Endothelial cell (in vitro differentiated cells): ENCODE measurements around the gene SPINDOC. TPM values are rescaled to one million over a fixed set of nuclear protein-coding genes. Genes with fewer than 3 reads are reported as not detected.
A peak's percentile ranks its signal among the peaks of the same experiment; 100 is the strongest.
"Not testable (repeated sequence)": the region's sequence is repeated elsewhere in the genome, so short reads cannot be mapped to it uniquely, and the experiment has no call there.

Experiments
- DNase-seq: peaks from one replicate; pipeline ENCODE4 v3.0.0; 2021; ENCODE audit warnings: low spot score
- H3K27ac Mint-ChIP-seq: one replicate; pipeline ENCODE4 v1.8.0; 2021; ENCODE audit warnings: mixed read lengths, inconsistent platforms; ENCODE audit not compliant: unreplicated experiment
- H3K27me3 Mint-ChIP-seq: one replicate; pipeline ENCODE4 v1.8.0; 2021; ENCODE audit warnings: mild to moderate bottlenecking, moderate library complexity, mixed read lengths, inconsistent platforms; ENCODE audit not compliant: unreplicated experiment
- H3K36me3 Mint-ChIP-seq: one replicate; pipeline ENCODE4 v1.8.0; 2021; ENCODE audit warnings: mild to moderate bottlenecking, low read depth, mixed read lengths, inconsistent platforms; ENCODE audit not compliant: unreplicated experiment
- H3K4me1 Mint-ChIP-seq: one replicate; pipeline ENCODE4 v1.8.0; 2021; ENCODE audit warnings: mild to moderate bottlenecking, mixed read lengths, inconsistent platforms; ENCODE audit not compliant: unreplicated experiment
- H3K4me3 Mint-ChIP-seq: one replicate; pipeline ENCODE4 v1.8.0; 2021; ENCODE audit warnings: mild to moderate bottlenecking, mixed read lengths, inconsistent platforms; ENCODE audit not compliant: unreplicated experiment
- H3K9me3 Mint-ChIP-seq: one replicate; pipeline ENCODE4 v1.8.0; 2021; ENCODE audit warnings: mixed read lengths, inconsistent platforms; ENCODE audit not compliant: unreplicated experiment
- total RNA-seq: library from RNA; stranded (reverse); fragmentation: NEBNext Ultra II Directional; extraction: Animal tissue kit (Norgen Biotek cat#: 25700); gene quantifications from one replicate; pipeline ENCODE4 v1.2.1, GENCODE V29; 2021; ENCODE audit not compliant: unreplicated experiment
- TF ChIP-seq, protein P1 (sequence below): fragments of 200-600 bp; sonication (generic); IDR thresholded peaks from one replicate; pipeline ENCODE4 v1.5.0; 2021; ENCODE audit warnings: antibody characterized with exemption; ENCODE audit not compliant: unreplicated experiment

The SPINDOC gene
- total RNA-seq, 1 donor from 2014 or later: 55.3 TPM

DNA sequence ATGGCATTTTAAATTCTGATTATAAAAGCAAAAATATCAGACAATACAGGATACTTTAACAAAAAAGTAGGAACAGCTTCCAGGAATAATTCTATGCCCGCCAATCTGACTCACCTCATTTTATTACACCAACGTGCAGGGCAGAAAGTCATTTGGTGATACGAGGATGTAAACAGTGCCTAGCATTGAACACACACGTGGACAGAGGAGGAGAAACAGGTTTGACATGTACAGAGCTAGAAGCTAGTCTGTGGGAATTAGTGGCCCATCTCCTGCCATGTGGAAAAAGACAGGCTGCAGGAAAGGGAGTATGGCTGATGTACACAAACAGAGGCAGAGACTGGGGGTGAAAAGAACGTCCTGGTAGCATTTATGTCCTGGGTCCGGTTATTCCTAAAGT lies 9.0 kb upstream of the SPINDOC start:
- Mint-ChIP-seq H3K4me3 (no peak overlapping the region), H3K4me1 (no peaks in the 10 kb centered on the region), H3K9me3 (no peaks in the 10 kb centered on the region), H3K36me3 (no peaks in the 10 kb centered on the region), H3K27me3 (no peaks in the 10 kb centered on the region), H3K27ac (no peak overlapping the region)
- no peak for DNase-seq
- TF ChIP-seq, protein P1, sequence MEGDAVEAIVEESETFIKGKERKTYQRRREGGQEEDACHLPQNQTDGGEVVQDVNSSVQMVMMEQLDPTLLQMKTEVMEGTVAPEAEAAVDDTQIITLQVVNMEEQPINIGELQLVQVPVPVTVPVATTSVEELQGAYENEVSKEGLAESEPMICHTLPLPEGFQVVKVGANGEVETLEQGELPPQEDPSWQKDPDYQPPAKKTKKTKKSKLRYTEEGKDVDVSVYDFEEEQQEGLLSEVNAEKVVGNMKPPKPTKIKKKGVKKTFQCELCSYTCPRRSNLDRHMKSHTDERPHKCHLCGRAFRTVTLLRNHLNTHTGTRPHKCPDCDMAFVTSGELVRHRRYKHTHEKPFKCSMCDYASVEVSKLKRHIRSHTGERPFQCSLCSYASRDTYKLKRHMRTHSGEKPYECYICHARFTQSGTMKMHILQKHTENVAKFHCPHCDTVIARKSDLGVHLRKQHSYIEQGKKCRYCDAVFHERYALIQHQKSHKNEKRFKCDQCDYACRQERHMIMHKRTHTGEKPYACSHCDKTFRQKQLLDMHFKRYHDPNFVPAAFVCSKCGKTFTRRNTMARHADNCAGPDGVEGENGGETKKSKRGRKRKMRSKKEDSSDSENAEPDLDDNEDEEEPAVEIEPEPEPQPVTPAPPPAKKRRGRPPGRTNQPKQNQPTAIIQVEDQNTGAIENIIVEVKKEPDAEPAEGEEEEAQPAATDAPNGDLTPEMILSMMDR: no peak

DNA sequence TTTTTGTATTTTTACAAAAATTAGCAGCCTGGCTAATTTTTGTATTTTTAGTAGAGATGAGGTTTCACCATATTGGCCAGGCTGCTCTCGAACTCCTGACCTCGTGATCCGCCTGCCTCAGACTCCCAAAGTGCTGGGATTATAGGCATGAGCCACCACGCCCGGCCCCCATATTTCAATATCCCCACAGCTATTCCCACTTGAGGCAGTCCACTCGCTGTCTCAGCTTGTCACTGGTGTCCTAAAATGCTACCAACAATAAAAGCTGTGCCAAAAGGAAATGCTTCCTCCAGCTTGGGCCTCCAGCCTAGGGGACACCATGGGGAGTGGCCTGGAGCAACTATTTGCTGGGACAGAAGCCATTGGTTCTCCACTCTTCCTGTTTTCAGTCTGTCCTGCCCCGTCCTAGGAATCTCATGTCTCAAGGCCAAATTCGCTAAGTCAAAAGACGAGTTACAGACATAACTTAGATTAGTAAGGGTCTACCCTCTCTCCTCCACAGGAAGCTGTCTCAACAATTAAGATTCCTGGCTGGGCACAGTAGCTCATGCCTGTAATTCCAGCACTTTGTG lies 7.3 kb upstream of the SPINDOC start:
- Mint-ChIP-seq H3K4me1 (no peaks in the 10 kb centered on the region), H3K9me3 (no peaks in the 10 kb centered on the region), H3K27me3 (no peaks in the 10 kb centered on the region), H3K4me3 (no peak overlapping the region), H3K36me3 (no peaks in the 10 kb centered on the region), H3K27ac (no peak overlapping the region)
- TF ChIP-seq, protein P1: no peak
- no peak for DNase-seq

DNA sequence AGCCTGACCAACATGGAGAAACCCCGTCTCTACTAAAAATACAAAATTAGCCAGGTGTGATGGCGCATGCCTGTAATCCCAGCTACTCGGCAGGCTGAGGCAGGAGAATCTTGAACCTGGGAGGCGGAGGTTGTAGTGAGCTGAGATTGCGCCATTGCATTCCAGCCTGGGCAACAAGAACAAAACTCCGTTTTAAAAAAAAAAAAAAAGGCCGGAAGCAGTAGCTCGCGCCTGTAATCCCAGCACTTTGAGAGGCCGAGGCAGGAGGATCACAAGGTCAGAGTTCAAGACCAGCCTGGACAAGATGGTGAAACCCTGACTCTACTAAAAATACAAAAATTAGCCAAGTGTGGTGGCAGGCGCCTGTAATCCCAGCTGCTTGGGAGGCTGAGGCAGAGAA lies 2.9 kb upstream of the SPINDOC start:
- not testable (repeated sequence) for H3K36me3 Mint-ChIP-seq, H3K27me3 Mint-ChIP-seq, DNase-seq, H3K9me3 Mint-ChIP-seq, H3K4me3 Mint-ChIP-seq, H3K27ac Mint-ChIP-seq
- peaks cover 12% of the 10 kb centered on the region for H3K4me1 Mint-ChIP-seq

DNA sequence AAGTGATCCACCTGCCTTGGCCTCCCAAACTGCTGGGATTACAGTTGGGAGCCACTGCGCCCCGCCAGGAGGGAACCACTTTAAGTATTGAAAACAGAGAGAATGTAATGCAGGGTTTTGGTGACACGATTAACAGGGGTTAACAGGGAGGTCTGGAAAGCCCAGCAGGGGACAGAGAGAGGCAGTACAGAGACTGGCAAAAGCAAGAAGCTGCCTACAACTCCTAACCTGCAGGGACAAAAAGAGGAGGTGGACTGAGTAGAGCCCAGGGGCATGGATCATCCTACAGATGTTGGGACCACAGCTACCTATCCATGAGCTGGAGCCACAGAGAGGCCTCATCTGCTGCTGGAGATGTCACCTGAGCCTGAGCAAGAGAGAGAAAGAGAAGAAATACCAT lies 1.7 kb upstream of the SPINDOC start:
- Mint-ChIP-seq H3K27ac (no peak overlapping the region), H3K9me3 (no peaks in the 10 kb centered on the region), H3K27me3 (peaks cover 3% of the 10 kb centered on the region), H3K36me3 (peaks cover 8% of the 10 kb centered on the region), H3K4me3 (no peak overlapping the region), H3K4me1 (peaks cover 19% of the 10 kb centered on the region)
- TF ChIP-seq, protein P1: no peak
- DNase-seq: no peak

DNA sequence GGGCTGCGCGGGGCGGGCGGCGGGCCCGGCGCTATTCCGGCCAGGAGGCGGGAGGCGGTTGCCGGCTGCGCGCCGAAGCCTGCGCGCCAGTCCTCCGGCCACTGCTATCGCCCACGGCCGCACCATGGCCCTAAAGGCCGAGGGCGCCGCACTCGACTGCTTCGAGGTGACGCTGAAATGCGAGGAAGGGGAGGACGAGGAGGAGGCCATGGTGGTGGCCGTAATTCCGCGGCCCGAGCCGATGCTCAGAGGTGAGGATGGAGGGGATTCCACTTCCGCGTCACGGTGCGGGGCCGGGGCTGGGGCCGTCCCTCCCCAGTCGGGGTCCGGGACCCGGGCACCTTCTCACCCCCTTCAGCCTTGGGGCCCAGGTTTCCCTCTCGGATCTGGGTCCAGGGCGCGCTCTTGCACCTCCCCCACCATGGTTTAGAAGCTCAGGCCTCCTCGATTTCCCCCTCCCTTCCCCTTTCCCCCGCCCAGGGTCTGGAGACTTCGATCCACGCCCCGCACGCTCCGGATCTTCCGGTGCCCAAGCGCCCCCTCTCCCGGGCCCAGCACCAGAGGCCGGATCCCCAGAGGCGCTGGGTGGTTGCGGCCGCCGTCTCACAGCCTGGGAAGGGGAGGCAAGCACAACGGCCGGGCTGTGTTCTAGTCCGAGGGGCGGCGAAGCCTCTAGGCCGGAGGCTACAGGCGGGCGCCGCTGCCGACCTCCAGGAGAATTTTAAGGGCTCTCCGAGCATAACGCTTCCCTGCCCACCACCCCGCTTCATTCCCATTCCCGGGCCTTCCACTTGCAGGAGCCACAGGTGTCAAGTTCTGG lies 517 bp downstream of the SPINDOC start:
- peak; percentile 57 for DNase-seq
- Mint-ChIP-seq H3K4me1 (peaks cover 23% of the 10 kb centered on the region), H3K36me3 (peaks cover 16% of the 10 kb centered on the region), H3K27ac (peak overlapping the region; percentile 36), H3K9me3 (no peaks in the 10 kb centered on the region), H3K27me3 (peaks cover 6% of the 10 kb centered on the region), H3K4me3 (peak overlapping the region; percentile 92)
- TF ChIP-seq, protein P1: no peak
